HUDEP-2 (cell line): ENCODE results near the gene GP5.

ENCODE experiments used
- DNase-seq, 76 experiments: peaks; one replicate each; lab custom pipeline; 2025; ENCODE audit not compliant: unreplicated experiment in 76 of 76; lab: John Stamatoyannopoulos, UW

Gene GP5

GRCh38 chr3:194352667-194353246, 46.3 kb downstream of the GP5 start:
- no peak for DNase-seq

- DNase-seq: no peak
Observed at GRCh38 chr3:194351952-194352536, 47.0 kb downstream of the GP5 start.

DNA sequence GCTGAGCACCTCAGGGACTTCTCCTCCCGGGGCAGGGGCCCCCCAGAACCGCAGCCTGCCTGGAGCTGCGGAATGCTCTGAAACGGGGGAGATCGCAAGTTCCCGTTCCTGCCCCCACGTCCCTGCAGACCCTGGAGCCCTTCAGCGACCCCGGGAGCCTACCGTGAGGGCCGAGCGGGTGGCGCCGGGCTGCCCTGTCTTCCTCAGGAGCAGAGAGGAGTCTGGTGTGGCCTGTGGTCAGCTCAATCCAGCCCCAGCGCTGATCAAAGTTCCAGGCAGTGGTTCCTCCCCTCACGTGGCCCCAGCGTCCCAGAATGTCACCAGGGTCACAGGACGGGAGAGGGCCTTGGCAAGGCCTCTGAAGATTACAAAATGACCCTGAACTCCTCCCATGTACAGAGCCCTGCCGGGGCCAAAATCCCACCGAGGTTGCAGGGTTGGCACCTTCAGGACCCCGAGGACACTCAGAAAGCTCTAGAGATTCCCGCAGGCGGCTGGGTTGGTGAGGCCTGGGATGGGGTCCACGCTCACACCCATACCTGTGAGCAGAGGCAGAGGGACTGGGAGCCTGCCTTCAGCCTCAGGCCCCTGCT, 47.9 kb downstream of the GP5 start, which contains the start of gene CPN2:
CPN2 (minus strand) TSS at position 249 of the 593 bp plus-strand sequence. CDS start 8,626 bp downstream, outside the sequence.
- no peak for DNase-seq

GRCh38 chr3:194350726-194351071, 48.4 kb downstream of the GP5 start:
- no peak for DNase-seq

GRCh38 chr3:194348354-194348753, 50.7 kb downstream of the GP5 start:
- DNase-seq: no peak

DNA sequence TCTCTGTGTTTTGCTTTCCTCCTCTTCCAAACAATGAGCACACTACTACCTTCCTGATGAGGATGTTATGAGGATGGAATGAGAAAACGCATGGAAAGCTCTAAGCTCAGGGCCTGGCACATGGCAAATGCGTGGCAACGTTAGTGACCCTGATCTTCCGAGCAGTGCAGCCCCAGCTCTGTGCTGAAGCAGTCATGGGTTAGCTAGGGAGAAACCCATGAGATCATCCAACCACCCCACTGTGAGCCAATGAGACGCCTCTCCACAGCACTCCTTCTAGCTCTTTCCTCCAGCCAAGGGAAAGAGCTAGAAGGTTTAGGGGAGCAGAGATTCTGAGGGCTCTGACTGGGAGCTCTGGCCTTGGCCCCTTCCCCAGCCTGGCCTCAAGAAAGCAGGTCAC, 52.4 kb downstream of the GP5 start:
- DNase-seq: no peak

DNA sequence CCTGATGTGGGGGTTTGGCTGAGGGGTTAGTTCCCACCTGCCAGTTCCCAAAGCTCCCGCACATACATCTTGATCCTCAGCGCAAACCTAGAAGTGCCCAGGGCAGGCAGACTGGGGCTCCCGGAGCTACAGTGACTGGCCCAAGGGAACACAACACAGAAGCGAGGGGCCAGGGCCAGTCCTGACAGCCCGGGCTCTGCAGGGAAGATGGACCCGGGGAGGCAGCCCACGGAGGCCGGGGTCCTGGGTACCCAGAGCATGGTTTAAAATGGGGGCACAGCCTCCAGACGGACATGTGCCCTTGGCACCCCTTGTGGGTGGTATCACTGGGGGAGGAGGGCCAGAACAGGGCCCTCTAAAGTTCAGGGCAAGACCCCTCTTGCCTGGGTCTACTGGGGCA, 53.0 kb downstream of the GP5 start:
- no peak for DNase-seq
